ENCODE results near the gene TULP4.

- TF ChIP-seq CTCF (IDR thresholded peaks at IDR 0.05) (no peak), ZFX (IDR thresholded peaks at IDR 0.05; ENCODE audit: borderline replicate concordance) (no peak)
These were observed 133.3 kb downstream of the TULP4 start for GRCh38 chr6:158445426-158446085.
